Parathyroid adenoma (tissue), 2 donors: ENCODE measurements around the gene EPB41.

Experiments used
- H2AFZ ChIP-seq: fragments of 300-600 bp; sonication (generic); one replicate; pipeline ENCODE4 v1.7.0; 2017; ENCODE audit warnings: antibody characterized with exemption, mild to moderate bottlenecking
- H3K27ac ChIP-seq: fragments of 300-600 bp; sonication (generic); one replicate; pipeline ENCODE4 v1.7.0; 2017
- H3K27me3 ChIP-seq: fragments of 300-600 bp; sonication (generic); one replicate; pipeline ENCODE4 v1.7.0; 2017; ENCODE audit warnings: low read length; ENCODE audit not compliant: control insufficient read depth, insufficient read depth
- H3K36me3 ChIP-seq: fragments of 300-600 bp; sonication (generic); one replicate; pipeline ENCODE4 v1.7.0; 2017; ENCODE audit warnings: low read length; ENCODE audit not compliant: control insufficient read depth, insufficient read depth
- H3K4me1 ChIP-seq: fragments of 300-600 bp; sonication (generic); one replicate; pipeline ENCODE4 v1.7.0; 2017; ENCODE audit warnings: control low read depth
- H3K4me2 ChIP-seq: fragments of 300-600 bp; sonication (generic); one replicate; pipeline ENCODE4 v1.7.0; 2017; ENCODE audit warnings: low read length
- H3K4me3 ChIP-seq: fragments of 300-600 bp; sonication (generic); one replicate; pipeline ENCODE4 v1.7.0; 2017; ENCODE audit warnings: low read depth, low read length
- H3K79me2 ChIP-seq: fragments of 300-600 bp; sonication (generic); one replicate; pipeline ENCODE4 v1.7.0; 2017; ENCODE audit warnings: control low read depth
- H3K9ac ChIP-seq: fragments of 300-600 bp; sonication (generic); one replicate; pipeline ENCODE4 v1.7.0; 2017; ENCODE audit warnings: mild to moderate bottlenecking
- H3K9me3 ChIP-seq: fragments of 300-600 bp; sonication (generic); one replicate; pipeline ENCODE4 v1.7.0; 2017; ENCODE audit warnings: low read length; ENCODE audit not compliant: control insufficient read depth
- TF ChIP-seq, protein P1 (sequence below): fragments of 300-600 bp; sonication (generic); IDR thresholded peaks from one replicate; pipeline ENCODE4 v1.7.0; 2017; ENCODE audit warnings: antibody characterized with exemption, mild to moderate bottlenecking
- donor health status: primary hyperparathyroidism.

Gene EPB41

DNA sequence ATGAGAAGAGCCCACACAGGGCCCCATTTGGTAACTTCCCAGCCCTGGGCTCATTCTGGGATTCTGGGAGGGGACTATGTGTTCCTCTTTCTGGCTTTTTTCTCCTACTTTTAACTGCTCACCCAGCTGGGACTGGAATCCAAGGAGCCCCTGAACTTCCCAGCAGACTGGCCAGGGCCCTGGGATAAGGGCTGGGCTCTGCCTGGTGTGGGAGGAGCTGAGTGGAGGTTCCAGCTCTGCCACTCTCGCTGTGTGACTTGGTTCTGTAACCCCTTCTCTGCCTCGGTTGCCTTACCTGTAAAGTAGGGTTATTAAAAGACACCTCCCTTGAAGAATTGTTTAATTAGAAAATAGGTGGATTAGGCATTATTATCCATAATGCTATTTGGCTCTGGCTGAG lies 19.6 kb upstream of the EPB41 start:
- Histone ChIP-seq H3K4me1 (no peaks in the 10 kb centered on the region), H3K27me3 (no peaks in the 10 kb centered on the region), H3K36me3 (no peaks in the 10 kb centered on the region), H2AFZ (no peak overlapping the region), H3K4me2 (no peak overlapping the region), H3K79me2 (no peaks in the 10 kb centered on the region), H3K9me3 (no peaks in the 10 kb centered on the region), H3K4me3 (no peak overlapping the region), H3K27ac (no peak overlapping the region), H3K9ac (no peak overlapping the region)
- TF ChIP-seq, protein P1, sequence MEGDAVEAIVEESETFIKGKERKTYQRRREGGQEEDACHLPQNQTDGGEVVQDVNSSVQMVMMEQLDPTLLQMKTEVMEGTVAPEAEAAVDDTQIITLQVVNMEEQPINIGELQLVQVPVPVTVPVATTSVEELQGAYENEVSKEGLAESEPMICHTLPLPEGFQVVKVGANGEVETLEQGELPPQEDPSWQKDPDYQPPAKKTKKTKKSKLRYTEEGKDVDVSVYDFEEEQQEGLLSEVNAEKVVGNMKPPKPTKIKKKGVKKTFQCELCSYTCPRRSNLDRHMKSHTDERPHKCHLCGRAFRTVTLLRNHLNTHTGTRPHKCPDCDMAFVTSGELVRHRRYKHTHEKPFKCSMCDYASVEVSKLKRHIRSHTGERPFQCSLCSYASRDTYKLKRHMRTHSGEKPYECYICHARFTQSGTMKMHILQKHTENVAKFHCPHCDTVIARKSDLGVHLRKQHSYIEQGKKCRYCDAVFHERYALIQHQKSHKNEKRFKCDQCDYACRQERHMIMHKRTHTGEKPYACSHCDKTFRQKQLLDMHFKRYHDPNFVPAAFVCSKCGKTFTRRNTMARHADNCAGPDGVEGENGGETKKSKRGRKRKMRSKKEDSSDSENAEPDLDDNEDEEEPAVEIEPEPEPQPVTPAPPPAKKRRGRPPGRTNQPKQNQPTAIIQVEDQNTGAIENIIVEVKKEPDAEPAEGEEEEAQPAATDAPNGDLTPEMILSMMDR = no peak

DNA sequence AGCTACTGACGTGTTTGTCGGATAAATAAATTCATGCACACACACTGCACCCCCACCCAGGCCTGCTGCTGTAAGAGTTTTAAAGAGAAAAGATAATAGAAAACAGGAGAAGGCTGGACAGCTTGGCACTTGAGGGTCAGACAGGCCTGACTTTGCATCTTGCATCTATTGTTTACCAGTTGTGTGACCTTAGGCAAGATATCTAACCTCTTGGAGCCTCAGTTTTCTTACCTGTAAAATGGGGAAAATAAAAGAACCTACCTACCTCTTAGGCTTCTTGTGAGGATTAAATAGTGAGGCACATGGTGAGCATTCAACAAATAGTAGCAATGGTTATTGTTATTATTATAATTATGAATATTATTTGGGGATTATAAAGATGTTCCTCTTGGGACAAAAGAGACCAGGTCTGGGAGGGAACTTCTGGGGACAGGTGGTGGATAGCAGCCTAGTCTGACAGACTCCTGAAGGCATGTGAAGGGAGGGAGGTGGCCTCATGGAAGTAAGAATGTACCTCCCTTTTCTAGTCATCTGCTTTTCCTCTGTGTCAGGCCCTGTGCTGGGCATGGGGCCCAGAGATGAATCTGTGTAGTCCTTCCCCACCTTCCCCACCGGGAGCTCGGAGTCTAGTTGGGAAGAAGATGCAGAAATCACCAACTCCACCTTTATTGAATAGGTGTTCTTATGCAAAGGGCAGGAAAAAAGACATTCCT lies 18.3 kb upstream of the EPB41 start:
- Histone ChIP-seq H3K27me3 (no peaks in the 10 kb centered on the region), H3K4me3 (no peak overlapping the region), H3K27ac (no peak overlapping the region)

DNA sequence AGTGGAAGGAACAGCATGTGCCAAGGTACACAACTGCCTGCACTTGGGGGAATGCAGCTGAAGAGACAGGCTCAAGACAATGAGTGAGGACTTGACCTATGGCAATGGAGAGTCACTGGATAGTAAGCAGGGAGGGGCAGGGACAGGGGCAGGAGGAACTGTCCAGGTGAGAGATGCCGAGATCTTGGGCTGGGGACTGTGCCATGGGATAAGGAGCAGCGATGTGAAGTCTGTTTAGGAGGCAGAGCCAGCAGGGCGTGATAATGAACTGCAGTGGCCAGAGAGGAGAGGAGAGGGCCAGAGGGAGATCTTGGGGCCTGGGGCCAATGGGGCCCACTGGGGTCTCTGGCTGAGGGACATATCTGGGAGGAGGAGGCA lies 17.8 kb upstream of the EPB41 start:
- TF ChIP-seq, protein P1 = no peak
- Histone ChIP-seq H3K27ac (no peak overlapping the region), H3K4me1 (no peaks in the 10 kb centered on the region), H3K9me3 (no peaks in the 10 kb centered on the region), H3K36me3 (no peaks in the 10 kb centered on the region), H3K4me2 (no peak overlapping the region), H3K79me2 (no peaks in the 10 kb centered on the region), H3K4me3 (no peak overlapping the region), H3K9ac (no peak overlapping the region), H3K27me3 (no peaks in the 10 kb centered on the region), H2AFZ (no peak overlapping the region)

More for the DNA sequence above, 18.3 kb upstream of the EPB41 start:
- Histone ChIP-seq H3K4me2 (no peak overlapping the region), H3K4me1 (no peaks in the 10 kb centered on the region), H3K36me3 (no peaks in the 10 kb centered on the region), H2AFZ (no peak overlapping the region), H3K9me3 (no peaks in the 10 kb centered on the region), H3K9ac (no peak overlapping the region), H3K79me2 (no peaks in the 10 kb centered on the region)
- TF ChIP-seq, protein P1 = no peak

DNA sequence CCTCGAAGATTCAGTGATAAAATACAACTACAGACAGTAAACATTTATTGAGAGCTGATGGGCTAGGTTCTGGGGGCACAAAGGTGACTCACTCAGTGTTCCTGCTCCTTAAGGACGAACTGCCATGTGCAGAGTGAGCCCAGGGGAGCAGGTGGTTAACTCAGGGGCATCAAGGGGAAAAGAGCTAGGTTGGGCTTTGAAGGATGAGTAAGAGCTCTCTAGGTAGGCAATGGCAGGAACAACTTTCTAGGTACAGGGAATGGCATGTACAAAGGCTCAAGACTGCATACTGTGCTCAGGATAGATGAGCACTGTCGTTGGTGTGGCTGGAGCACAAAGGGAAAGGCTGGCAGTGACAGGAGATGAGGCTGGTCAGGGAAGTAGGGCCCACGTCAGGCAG lies 16.6 kb upstream of the EPB41 start:
- peaks cover 2% of the 10 kb centered on the region for H3K79me2 ChIP-seq
- H3K9ac ChIP-seq = no peak overlapping the region
- no peak overlapping the region for H3K4me3 ChIP-seq
- no peaks in the 10 kb centered on the region for H3K4me1 ChIP-seq
- TF ChIP-seq, protein P1 = no peak
- H3K27ac ChIP-seq = no peak overlapping the region
- H3K27me3 ChIP-seq = no peaks in the 10 kb centered on the region
- no peak overlapping the region for H2AFZ ChIP-seq
- no peaks in the 10 kb centered on the region for H3K36me3 ChIP-seq
- no peaks in the 10 kb centered on the region for H3K9me3 ChIP-seq
- H3K4me2 ChIP-seq = no peak overlapping the region

DNA sequence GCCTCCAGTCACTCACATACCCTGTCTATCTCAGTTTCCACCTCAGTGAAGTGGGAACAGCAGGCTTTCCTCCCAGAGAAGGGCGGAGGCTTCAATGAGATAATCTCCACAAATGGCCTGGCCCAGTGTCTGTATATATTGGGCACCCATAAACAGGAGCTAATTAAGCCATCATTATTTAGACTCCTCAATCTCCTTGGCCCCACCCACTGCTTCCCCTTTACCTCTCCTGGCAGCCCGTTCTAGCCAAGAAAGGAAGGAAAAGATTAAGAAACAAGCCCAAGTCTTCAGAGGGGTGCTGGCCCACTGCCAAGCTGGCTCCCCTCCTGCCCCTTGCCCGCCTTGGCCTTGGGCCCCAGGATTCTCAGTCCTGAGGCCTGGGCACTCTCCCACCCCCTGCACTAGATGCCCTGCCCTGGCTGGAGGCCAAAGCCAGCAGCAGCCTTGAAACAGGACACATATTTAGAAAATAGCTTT lies 15.9 kb upstream of the EPB41 start:
- Histone ChIP-seq H2AFZ (no peak overlapping the region), H3K36me3 (no peaks in the 10 kb centered on the region), H3K27me3 (no peaks in the 10 kb centered on the region), H3K4me3 (no peak overlapping the region), H3K9ac (no peak overlapping the region), H3K9me3 (no peaks in the 10 kb centered on the region), H3K4me1 (no peaks in the 10 kb centered on the region), H3K27ac (no peak overlapping the region), H3K4me2 (no peak overlapping the region), H3K79me2 (peaks cover 2% of the 10 kb centered on the region)
- TF ChIP-seq, protein P1 = no peak
